22Rv1 (cell line): Measurements from ENCODE around the gene CTDP1.

Experiments used
- H3K27ac ChIP-seq: fragments of 450-650 bp; 2 replicates; pipeline ENCODE4 v1.5.1; 2017
- ZFX ChIP-seq: fragments of 450-650 bp; IDR thresholded peaks from 2 replicates; pipeline ENCODE4 v1.6.1; 2017; ENCODE audit warnings: antibody characterized with exemption, borderline replicate concordance
- TF ChIP-seq, protein P1 (sequence below): fragments of 450-650 bp; IDR thresholded peaks from 2 replicates; pipeline ENCODE4 v1.5.1; 2017; ENCODE audit warnings: mild to moderate bottlenecking

Gene CTDP1

DNA sequence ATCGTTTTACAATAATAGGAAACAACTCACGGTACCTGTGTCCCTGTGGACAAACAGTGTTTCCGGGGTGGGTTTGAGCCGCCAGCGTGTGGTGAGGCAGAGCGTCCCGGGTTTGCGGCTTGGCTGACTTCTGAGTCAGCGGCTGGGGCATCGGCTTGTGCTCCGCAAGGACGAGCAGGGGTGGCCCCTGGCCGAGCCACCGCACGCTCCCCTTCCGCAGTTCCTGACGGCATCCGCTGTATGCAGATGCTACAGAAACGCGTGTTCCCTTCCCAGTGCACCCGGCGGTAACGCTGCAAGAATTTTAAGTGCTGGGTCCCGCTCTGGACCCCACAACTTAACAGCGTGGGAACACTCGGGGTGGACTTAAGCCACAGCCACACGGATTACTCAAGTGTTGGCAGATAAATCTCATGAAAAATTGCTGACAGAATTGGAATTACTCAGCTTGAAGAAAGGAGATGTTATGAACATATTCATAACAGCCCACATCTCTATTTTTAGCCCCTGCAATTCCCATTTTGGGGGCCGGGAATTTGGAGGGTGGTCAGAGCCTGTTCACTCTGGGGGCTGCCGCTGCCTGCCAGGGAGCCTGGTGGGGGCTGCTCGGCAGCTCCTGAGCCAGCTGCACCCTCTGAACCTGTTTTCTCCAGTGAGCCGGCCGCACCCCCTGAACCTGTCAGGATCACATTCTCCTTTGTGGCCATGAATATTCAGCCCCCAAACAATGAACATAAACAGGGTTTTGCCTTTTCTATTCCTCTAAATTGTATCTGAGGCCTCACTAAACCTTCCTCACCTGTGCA, 105.6 kb downstream of the CTDP1 start:
- no peak overlapping the region for H3K27ac ChIP-seq
- TF ChIP-seq, protein P1, sequence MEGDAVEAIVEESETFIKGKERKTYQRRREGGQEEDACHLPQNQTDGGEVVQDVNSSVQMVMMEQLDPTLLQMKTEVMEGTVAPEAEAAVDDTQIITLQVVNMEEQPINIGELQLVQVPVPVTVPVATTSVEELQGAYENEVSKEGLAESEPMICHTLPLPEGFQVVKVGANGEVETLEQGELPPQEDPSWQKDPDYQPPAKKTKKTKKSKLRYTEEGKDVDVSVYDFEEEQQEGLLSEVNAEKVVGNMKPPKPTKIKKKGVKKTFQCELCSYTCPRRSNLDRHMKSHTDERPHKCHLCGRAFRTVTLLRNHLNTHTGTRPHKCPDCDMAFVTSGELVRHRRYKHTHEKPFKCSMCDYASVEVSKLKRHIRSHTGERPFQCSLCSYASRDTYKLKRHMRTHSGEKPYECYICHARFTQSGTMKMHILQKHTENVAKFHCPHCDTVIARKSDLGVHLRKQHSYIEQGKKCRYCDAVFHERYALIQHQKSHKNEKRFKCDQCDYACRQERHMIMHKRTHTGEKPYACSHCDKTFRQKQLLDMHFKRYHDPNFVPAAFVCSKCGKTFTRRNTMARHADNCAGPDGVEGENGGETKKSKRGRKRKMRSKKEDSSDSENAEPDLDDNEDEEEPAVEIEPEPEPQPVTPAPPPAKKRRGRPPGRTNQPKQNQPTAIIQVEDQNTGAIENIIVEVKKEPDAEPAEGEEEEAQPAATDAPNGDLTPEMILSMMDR: no peak
- no peak for TF ChIP-seq ZFX

DNA sequence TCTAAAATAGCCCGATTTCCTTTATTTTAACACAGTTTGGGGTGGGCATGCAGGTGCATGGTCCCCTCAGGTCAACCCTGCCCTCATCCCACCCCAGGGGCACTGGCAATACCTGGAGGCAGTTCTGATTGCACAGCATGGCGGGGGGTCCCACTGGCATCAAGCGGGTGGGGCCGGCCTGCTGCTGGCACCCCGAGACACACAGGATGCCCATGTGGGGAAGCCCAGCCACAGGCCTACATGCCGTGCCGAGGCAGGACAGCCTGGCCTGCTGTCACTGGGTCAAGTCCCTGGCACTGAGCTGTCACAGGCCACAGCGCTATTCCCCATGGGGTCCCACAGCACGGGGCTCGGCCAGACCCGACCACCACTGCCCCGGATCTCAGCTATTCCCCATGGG, 106.2 kb downstream of the CTDP1 start:
- no peak overlapping the region for H3K27ac ChIP-seq
- TF ChIP-seq ZFX: no peak
- TF ChIP-seq, protein P1: no peak

DNA sequence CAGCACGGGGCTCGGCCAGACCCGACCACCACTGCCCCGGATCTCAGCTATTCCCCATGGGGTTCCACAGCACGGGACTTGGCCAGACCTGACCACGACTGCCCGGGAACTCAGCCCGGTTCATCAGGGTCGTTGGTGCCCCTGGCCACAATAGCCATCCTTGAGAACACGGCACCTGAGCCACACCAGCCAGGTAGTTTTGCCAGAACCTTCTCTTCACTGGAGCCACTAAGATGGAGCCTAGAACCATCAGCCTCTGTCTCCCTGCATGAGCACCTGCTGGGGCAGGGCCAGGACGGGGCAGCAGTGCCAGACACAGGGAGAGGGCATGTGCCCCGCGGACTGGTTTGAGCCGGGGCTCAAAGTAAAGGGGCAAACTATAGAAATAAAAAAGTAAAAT, 106.7 kb downstream of the CTDP1 start:
- no peak overlapping the region for H3K27ac ChIP-seq
- TF ChIP-seq, protein P1: no peak
- no peak for TF ChIP-seq ZFX

GRCh38 chr18:79786786-79787526, 107.4 kb downstream of the CTDP1 start:
- H3K27ac ChIP-seq: no peak overlapping the region
- no peak for TF ChIP-seq ZFX

DNA sequence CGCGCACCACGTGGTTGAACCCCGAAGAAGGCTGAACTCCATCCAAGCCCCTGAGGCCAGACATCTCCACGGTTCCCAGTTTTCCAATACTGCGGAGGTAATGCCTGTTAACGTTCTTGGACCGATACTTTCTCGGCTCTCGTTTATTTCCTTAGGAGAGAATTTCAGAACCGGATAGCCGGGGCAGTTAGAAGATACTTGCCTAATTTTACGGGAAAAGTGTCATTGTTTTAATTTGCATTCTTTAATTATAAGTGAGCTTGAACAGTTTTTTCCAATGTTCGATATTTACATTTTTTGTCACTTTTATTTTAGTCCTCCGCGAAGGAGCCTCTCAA, 107.9 kb downstream of the CTDP1 start:
- H3K27ac ChIP-seq: no peak overlapping the region
- TF ChIP-seq ZFX: no peak
- TF ChIP-seq, protein P1: no peak

- TF ChIP-seq, protein P1: no peak
- no peak for TF ChIP-seq ZFX
- no peak overlapping the region for H3K27ac ChIP-seq
Observed at GRCh38 chr18:79787865-79788733, 108.5 kb downstream of the CTDP1 start.

- TF ChIP-seq, protein P1: no peak
- TF ChIP-seq ZFX: no peak
- no peak overlapping the region for H3K27ac ChIP-seq
Observed at GRCh38 chr18:79788734-79789085, 109.1 kb downstream of the CTDP1 start.
